Inferior parietal cortex (tissue), 1 donor: ENCODE data around the gene TBC1D22A.

Experiments used
- DNase-seq: peaks from one replicate; pipeline ENCODE4 v3.0.0-alpha.2; 2016; ENCODE audit errors: extremely low spot score

TBC1D22A gene

GRCh38 chr22:46934746-46935491, 172.5 kb downstream of the TBC1D22A start:
- no peak for DNase-seq

GRCh38 chr22:46935506-46936377, 173.3 kb downstream of the TBC1D22A start:
- DNase-seq: no peak

GRCh38 chr22:46936378-46936903, 174.0 kb downstream of the TBC1D22A start:
- no peak for DNase-seq

- DNase-seq: no peak
These were observed 174.7 kb downstream of the TBC1D22A start for GRCh38 chr22:46937185-46937584.

GRCh38 chr22:46937939-46938338, 175.5 kb downstream of the TBC1D22A start:
- no peak for DNase-seq

- DNase-seq: no peak
These were observed 179.7 kb downstream of the TBC1D22A start for GRCh38 chr22:46941968-46942798.

- DNase-seq: no peak
These were observed 180.6 kb downstream of the TBC1D22A start for GRCh38 chr22:46942799-46943785.

- DNase-seq: no peak
These were observed 183.0 kb downstream of the TBC1D22A start for GRCh38 chr22:46945481-46945880.

GRCh38 chr22:46946383-46946962, 184.0 kb downstream of the TBC1D22A start:
- no peak for DNase-seq

GRCh38 chr22:46947516-46948257, 185.2 kb downstream of the TBC1D22A start:
- no peak for DNase-seq

- DNase-seq: no peak
These were observed 186.1 kb downstream of the TBC1D22A start for GRCh38 chr22:46948411-46949144.

GRCh38 chr22:46951350-46951749, 188.9 kb downstream of the TBC1D22A start:
- no peak for DNase-seq

GRCh38 chr22:46951973-46952372, 189.5 kb downstream of the TBC1D22A start:
- DNase-seq: no peak

- DNase-seq: no peak
These were observed 191.7 kb downstream of the TBC1D22A start for GRCh38 chr22:46953968-46954765.

GRCh38 chr22:46954781-46955180, 192.3 kb downstream of the TBC1D22A start:
- no peak for DNase-seq

- DNase-seq: no peak
These were observed 194.2 kb downstream of the TBC1D22A start for GRCh38 chr22:46956498-46957215.

- DNase-seq: no peak
These were observed 195.1 kb downstream of the TBC1D22A start for GRCh38 chr22:46957521-46957920.
